ENCODE results near the gene CEP20.
"Not testable (repeated sequence)": the region's sequence is repeated elsewhere in the genome, so short reads cannot be mapped to it uniquely, and the experiment has no call there.

CEP20 gene

GRCh38 chr16:15856901-15857698 is 31.3 kb downstream of the CEP20 start, which contains the start of gene MYH11:
Gene MYH11 (minus strand): TSS chr16:15857028. CDS start chr16:15838252, 18,776 bp downstream.
- no peak for DNase-seq

GRCh38 chr16:15856182-15856581 is 32.2 kb downstream of the CEP20 start:
- DNase-seq, result no peak

GRCh38 chr16:15855704-15856003 is 32.7 kb downstream of the CEP20 start:
- no peak for DNase-seq

- DNase-seq, result no peak
These were observed 33.3 kb downstream of the CEP20 start for GRCh38 chr16:15854906-15855703.

GRCh38 chr16:15854061-15854460 is 34.3 kb downstream of the CEP20 start:
- no peak for DNase-seq

GRCh38 chr16:15853021-15853420 is 35.4 kb downstream of the CEP20 start:
- no peak for DNase-seq

- not testable (repeated sequence) for DNase-seq
These were observed 37.8 kb downstream of the CEP20 start for GRCh38 chr16:15850555-15850954.

GRCh38 chr16:15849209-15849981 is 39.0 kb downstream of the CEP20 start:
- DNase-seq, result no peak

- DNase-seq, result no peak
These were observed 40.7 kb downstream of the CEP20 start for GRCh38 chr16:15847611-15848175.

GRCh38 chr16:15846510-15846909 is 41.9 kb downstream of the CEP20 start:
- no peak for DNase-seq

- no peak for DNase-seq
These were observed 44.6 kb downstream of the CEP20 start for GRCh38 chr16:15843635-15844279.

GRCh38 chr16:15839204-15839603 is 49.2 kb downstream of the CEP20 start:
- DNase-seq, result not testable (repeated sequence)

GRCh38 chr16:15837761-15838160 is 50.6 kb downstream of the CEP20 start:
- no peak for DNase-seq

- DNase-seq, result no peak
These were observed 51.3 kb downstream of the CEP20 start for GRCh38 chr16:15836965-15837611.

GRCh38 chr16:15836074-15836473 is 52.3 kb downstream of the CEP20 start:
- no peak for DNase-seq

GRCh38 chr16:15835136-15835878 is 53.1 kb downstream of the CEP20 start:
- no peak for DNase-seq

- no peak for DNase-seq
These were observed 53.9 kb downstream of the CEP20 start for GRCh38 chr16:15834502-15834901.

- no peak for DNase-seq
These were observed 54.9 kb downstream of the CEP20 start for GRCh38 chr16:15833541-15833940.

GRCh38 chr16:15832241-15832640 is 56.2 kb downstream of the CEP20 start:
- DNase-seq, result no peak

GRCh38 chr16:15830832-15831451 is 57.5 kb downstream of the CEP20 start:
- DNase-seq, result no peak

- DNase-seq, result no peak
These were observed 58.9 kb downstream of the CEP20 start for GRCh38 chr16:15829460-15829859.

All from stimulated activated naive CD4-positive, alpha-beta T cell treated with Interleukin-2 at 50 U/mL for 16 hours (primary cell).